Keratinocyte (primary cell): ENCODE data around the gene DUSP5. TPM values are rescaled to one million over a fixed set of nuclear protein-coding genes. Genes with fewer than 3 reads are reported as not detected.

Experiments
- DNase-seq: peaks from one replicate; pipeline ENCODE4 v3.0.0-alpha.2; 2011; ENCODE audit warnings: low read depth, missing footprints, low spot score
- FAIRE-seq: peaks from 2 replicates; lab custom pipeline; 2011; peaks lifted over from hg19 to GRCh38; lab: Jason Lieb, UNC
- H2AFZ ChIP-seq: 2 replicates; pipeline ENCODE4 v1.6.0; 2012; ENCODE audit warnings: low read length, control low read depth, inconsistent platforms; ENCODE audit not compliant: control insufficient read depth
- H3K27ac ChIP-seq: 2 replicates; pipeline ENCODE4 v1.5.1; 2011; ENCODE audit warnings: low read length; ENCODE audit not compliant: control insufficient read depth, insufficient read depth
- H3K27me3 ChIP-seq: 3 replicates; pipeline ENCODE4 v1.6.0; 2011; ENCODE audit warnings: low read length; ENCODE audit not compliant: control insufficient read depth, insufficient read depth; ENCODE audit errors: extremely low read depth
- H3K36me3 ChIP-seq, 2 experiments: 2 replicates in 1 of 2; 3 replicates in 1 of 2; pipeline ENCODE4 v1.5.1; 2011; ENCODE audit warnings: low read length in 2 of 2, mild to moderate bottlenecking in 1 of 2; ENCODE audit not compliant: control insufficient read depth in 2 of 2, insufficient read depth in 2 of 2; ENCODE audit errors: extremely low read depth in 1 of 2
- H3K4me1 ChIP-seq: 3 replicates; pipeline ENCODE4 v1.5.1; 2011; ENCODE audit warnings: low read length; ENCODE audit not compliant: control insufficient read depth, insufficient read depth; ENCODE audit errors: extremely low read depth
- H3K4me2 ChIP-seq: 3 replicates; pipeline ENCODE4 v1.6.0; 2011; ENCODE audit warnings: low read depth, low read length; ENCODE audit not compliant: control insufficient read depth, insufficient read depth; ENCODE audit errors: extremely low read depth
- H3K4me3 ChIP-seq, 3 experiments: fragments of 200-600 bp in 1 of 3; sonication (generic) in 1 of 3; 2 replicates in 2 of 3; 3 replicates in 1 of 3; pipeline ENCODE4 v1.5.1; 2011 to 2016; ENCODE audit warnings: low read length in 3 of 3, mild to moderate bottlenecking in 3 of 3, control low read depth in 2 of 3, inconsistent platforms in 1 of 3, low read depth in 1 of 3, mixed read lengths in 1 of 3, mixed run types in 1 of 3, moderate library complexity in 1 of 3; ENCODE audit not compliant: control insufficient read depth in 2 of 3, insufficient read depth in 2 of 3; ENCODE audit errors: extremely low read depth in 1 of 3
- H3K79me2 ChIP-seq: 2 replicates; pipeline ENCODE4 v1.6.0; 2012; ENCODE audit warnings: low read length; ENCODE audit not compliant: control insufficient read depth, insufficient read depth
- H3K9ac ChIP-seq: 3 replicates; pipeline ENCODE4 v1.6.0; 2011; ENCODE audit warnings: low read length; ENCODE audit not compliant: control insufficient read depth, insufficient read depth; ENCODE audit errors: extremely low read depth
- H3K9me1 ChIP-seq: 3 replicates; pipeline ENCODE4 v1.6.0; 2011; ENCODE audit warnings: low read length; ENCODE audit not compliant: control insufficient read depth, insufficient read depth; ENCODE audit errors: extremely low read depth
- H3K9me3 ChIP-seq: 2 replicates; pipeline ENCODE4 v1.5.1; 2012; ENCODE audit warnings: low read depth, low read length; ENCODE audit not compliant: control insufficient read depth
- H4K20me1 ChIP-seq: 3 replicates; pipeline ENCODE4 v1.6.0; 2011; ENCODE audit warnings: low read length; ENCODE audit not compliant: control insufficient read depth, insufficient read depth; ENCODE audit errors: extremely low read depth
- CTCF ChIP-seq, 3 experiments: IDR thresholded peaks in 1 of 3; conservative IDR thresholded peaks in 1 of 3; optimal IDR thresholded peaks in 1 of 3; 2 replicates in 2 of 3; 3 replicates in 1 of 3; pipeline versions ENCODE3 to v1.5.1; 2011; ENCODE audit warnings: low read length in 3 of 3, mild to moderate bottlenecking in 3 of 3, moderate library complexity in 2 of 3, control low read depth in 1 of 3, inconsistent platforms in 1 of 3; ENCODE audit not compliant: insufficient read depth in 2 of 3; ENCODE audit errors: extremely low read depth in 1 of 3
- EZH2 ChIP-seq: IDR thresholded peaks from one replicate; pipeline ENCODE4 v1.6.1; 2012; ENCODE audit warnings: inconsistent platforms, mild to moderate bottlenecking, low read length, moderate library complexity
- dilution Hi-C: fragments of 300-500 bp; cut with MboI; formaldehyde crosslinking; loops from one replicate; pipeline ENCODE4 v1.7.0; 2020; ENCODE audit warnings: low sequenced_read_pairs; ENCODE audit not compliant: extremely low pct_ligation_motif_present
- polyA plus RNA-seq, 5 experiments: library from polyadenylated mRNA; depleted of rRNA in 3 of 5; stranded (reverse) in 3 of 5; stranded (forward) in 1 of 5; unstranded in 1 of 5; fragments of >200 nt; gene quantifications; 1 replicate in 1 of 5; 2 replicates in 3 of 5; 3 replicates in 1 of 5; pipeline versions ENCODE4 v1.2.1 to v1.2.3, GENCODE V29; 2011 to 2012; ENCODE audit warnings: missing spikeins in 2 of 5, low read depth in 1 of 5, low replicate concordance in 1 of 5

The DUSP5 gene
- polyA plus RNA-seq, 1 donor (not counting 4 experiments of a cell fraction or from before 2014, with no cell fraction given), result 49.6 TPM

GRCh38 chr10:110525349-110526260 is 27.9 kb downstream of the DUSP5 start:
- Histone ChIP-seq H3K9me3 (no peaks in the 10 kb centered on the region), H3K27me3 (no peaks in the 10 kb centered on the region), H3K79me2 (no peaks in the 10 kb centered on the region), H4K20me1 (peaks cover 2% of the 10 kb centered on the region), H2AFZ (no peak overlapping the region), H3K9ac (peak overlapping the region; percentile 6), H3K4me1 (peaks cover 58% of the 10 kb centered on the region), H3K9me1 (peaks cover 2% of the 10 kb centered on the region), H3K4me2 (peak overlapping the region; percentile 47), H3K27ac (peak overlapping the region; percentile 10), H3K36me3 (peaks cover 0 to 4% of the 10 kb centered on the region in 2 experiments), H3K4me3 (no peak overlapping the region)
- peak; percentile 91 for FAIRE-seq
- dilution Hi-C loops, result no loop called here
- TF ChIP-seq EZH2, result no peak
- no peak for TF ChIP-seq CTCF (optimal IDR thresholded peaks at IDR 0.05 in 1 of 3, IDR thresholded peaks at IDR 0.05 in 1 of 3, conservative IDR thresholded peaks at IDR 0.05 in 1 of 3; ENCODE audit: extremely low read depth in 1 of 3, insufficient read depth in 2 of 3, low read length in 3 of 3)
- no peak for DNase-seq

GRCh38 chr10:110527731-110528171 is 30.0 kb downstream of the DUSP5 start:
- DNase-seq (no peak), FAIRE-seq (no peak)
- Histone ChIP-seq H4K20me1 (no peaks in the 10 kb centered on the region), H3K9me3 (no peaks in the 10 kb centered on the region), H3K27ac (no peak overlapping the region), H3K9me1 (peaks cover 2% of the 10 kb centered on the region), H2AFZ (no peak overlapping the region), H3K36me3 (no peaks in the 10 kb centered on the region), H3K4me3 (no peak overlapping the region), H3K4me2 (no peak overlapping the region), H3K79me2 (no peaks in the 10 kb centered on the region), H3K9ac (no peak overlapping the region), H3K27me3 (no peaks in the 10 kb centered on the region), H3K4me1 (peaks cover 51% of the 10 kb centered on the region)
- TF ChIP-seq CTCF (optimal IDR thresholded peaks at IDR 0.05 in 1 of 3, IDR thresholded peaks at IDR 0.05 in 1 of 3, conservative IDR thresholded peaks at IDR 0.05 in 1 of 3; ENCODE audit: extremely low read depth in 1 of 3, insufficient read depth in 2 of 3, low read length in 3 of 3), result no peak
- no peak for TF ChIP-seq EZH2
- dilution Hi-C loops, result no loop called here
